Neural cell (in vitro differentiated cells): ENCODE measurements around the gene ADGRD1. TPM values are rescaled to one million over a fixed set of nuclear protein-coding genes. Genes with fewer than 3 reads are reported as not detected.

Source experiments
- H2AFZ ChIP-seq: fragments of 200-600, 300-800 bp; sonication (generic), shearing (Covaris generic); 2 replicates; pipeline ENCODE4 v1.6.0; 2014; ENCODE audit warnings: low read depth, mild to moderate bottlenecking, antibody characterized with exemption, low read length, moderate library complexity
- H3F3A ChIP-seq: fragments of 200-600 bp; shearing (Covaris generic); 2 replicates; pipeline ENCODE4 v1.6.1; 2016; ENCODE audit warnings: mild to moderate bottlenecking, moderate library complexity, mixed read lengths, antibody characterized with exemption, low read length; ENCODE audit not compliant: insufficient read depth, poor library complexity, severe bottlenecking
- H3K27ac ChIP-seq: fragments of 200-600, 300-800 bp; sonication (generic), shearing (Covaris generic); 2 replicates; pipeline ENCODE4 v1.5.1; 2014; ENCODE audit warnings: mild to moderate bottlenecking, low read length, moderate library complexity
- H3K27me3 ChIP-seq: fragments of 300-800, 200-600 bp; sonication (generic), shearing (Covaris generic); 2 replicates; pipeline ENCODE4 v1.6.0; 2014; ENCODE audit warnings: mild to moderate bottlenecking, low read depth, low read length, moderate library complexity; ENCODE audit not compliant: insufficient read depth
- H3K36me3 ChIP-seq: fragments of 300-800, 200-600 bp; sonication (generic), shearing (Covaris generic); 2 replicates; pipeline ENCODE4 v1.5.1; 2014; ENCODE audit warnings: mild to moderate bottlenecking, antibody characterized with exemption, low read length, moderate library complexity; ENCODE audit not compliant: insufficient read depth
- H3K4me2 ChIP-seq: fragments of 300-800, 200-600 bp; sonication (generic), shearing (Covaris generic); 2 replicates; pipeline ENCODE4 v1.6.0; 2014; ENCODE audit warnings: mild to moderate bottlenecking, low read length
- H3K4me3 ChIP-seq: fragments of 300-800, 200-600 bp; sonication (generic), shearing (Covaris generic); 2 replicates; pipeline ENCODE4 v1.5.1; 2014; ENCODE audit warnings: mild to moderate bottlenecking, low read length, moderate library complexity
- H3K79me2 ChIP-seq: fragments of 200-600 bp; shearing (Covaris generic); replicated peaks from 2 replicates; pipeline ENCODE4 v1.6.0; 2014; ENCODE audit warnings: mild to moderate bottlenecking, low read length, moderate library complexity; ENCODE audit not compliant: insufficient read depth
- H3K9ac ChIP-seq: fragments of 300-800, 200-600 bp; sonication (generic), shearing (Covaris generic); 2 replicates; pipeline ENCODE4 v1.6.1; 2016; ENCODE audit warnings: mild to moderate bottlenecking, low read length, mixed read lengths
- H3K9me2 ChIP-seq: fragments of 200-600 bp; shearing (Covaris generic); 2 replicates; pipeline ENCODE4 v1.6.1; 2016; ENCODE audit warnings: mild to moderate bottlenecking, low read length, mixed read lengths; ENCODE audit not compliant: insufficient read depth
- H3K9me3 ChIP-seq: fragments of 200-600, 300-800 bp; sonication (generic), shearing (Covaris generic); 2 replicates; pipeline ENCODE4 v1.6.1; 2016; ENCODE audit warnings: mild to moderate bottlenecking, mixed run types, low read length, moderate library complexity, mixed read lengths
- H4K20me1 ChIP-seq: fragments of 200-600 bp; shearing (Covaris generic); 2 replicates; pipeline ENCODE4 v1.6.1; 2016; ENCODE audit warnings: mild to moderate bottlenecking, mixed run types; ENCODE audit not compliant: insufficient read depth
- EP300 ChIP-seq: fragments of 450-650 bp; conservative IDR thresholded peaks from 2 replicates; pipeline ENCODE4 v1.6.1; 2014; ENCODE audit warnings: antibody characterized with exemption, mild to moderate bottlenecking, moderate library complexity; ENCODE audit not compliant: poor library complexity, severe bottlenecking
- EZH2 ChIP-seq: fragments of 200-600, 300-800 bp; shearing (Covaris generic), sonication (generic); IDR thresholded peaks from 2 replicates; pipeline ENCODE4 v1.6.1; 2014; ENCODE audit warnings: antibody characterized with exemption, low read length, borderline replicate concordance, mild to moderate bottlenecking; ENCODE audit not compliant: insufficient read depth, poor library complexity, severe bottlenecking
- MXI1 ChIP-seq: fragments of 450-650 bp; conservative IDR thresholded peaks from 2 replicates; pipeline ENCODE4 v1.6.1; 2014; ENCODE audit warnings: antibody characterized with exemption, mild to moderate bottlenecking; ENCODE audit not compliant: poor library complexity, severe bottlenecking
- POLR2AphosphoS5 ChIP-seq: IDR thresholded peaks from 2 replicates; pipeline ENCODE4 v1.6.1; 2012
- RAD21 ChIP-seq: fragments of 450-650 bp; conservative IDR thresholded peaks from 2 replicates; pipeline ENCODE4 v1.6.1; 2014; ENCODE audit warnings: antibody characterized with exemption, mild to moderate bottlenecking, moderate library complexity
- SMC3 ChIP-seq: fragments of 450-650 bp; conservative IDR thresholded peaks from 2 replicates; pipeline ENCODE4 v1.6.1; 2014; ENCODE audit warnings: antibody characterized with exemption, mild to moderate bottlenecking, moderate library complexity; ENCODE audit not compliant: poor library complexity
- TAF1 ChIP-seq: IDR thresholded peaks from 2 replicates; pipeline ENCODE4 v1.6.1; 2012; ENCODE audit warnings: low read depth
- polyA plus RNA-seq: library from polyadenylated mRNA; depleted of rRNA; stranded (reverse); fragments of >200 nt; gene quantifications from 2 replicates; pipeline ENCODE4 v1.2.3, GENCODE V29; 2014
- TF ChIP-seq, protein P1 (sequence below): IDR thresholded peaks from 2 replicates; pipeline ENCODE4 v1.6.1; 2012; ENCODE audit warnings: borderline replicate concordance
- TF ChIP-seq, protein P2 (sequence below): fragments of 450-650 bp; IDR thresholded peaks from 2 replicates; pipeline ENCODE4 v1.5.1; 2014; ENCODE audit warnings: antibody characterized with exemption, mild to moderate bottlenecking, moderate library complexity; ENCODE audit not compliant: poor library complexity, severe bottlenecking

ADGRD1 gene
- polyA plus RNA-seq, 1 donor from 2014 or later = 1.7 TPM

DNA sequence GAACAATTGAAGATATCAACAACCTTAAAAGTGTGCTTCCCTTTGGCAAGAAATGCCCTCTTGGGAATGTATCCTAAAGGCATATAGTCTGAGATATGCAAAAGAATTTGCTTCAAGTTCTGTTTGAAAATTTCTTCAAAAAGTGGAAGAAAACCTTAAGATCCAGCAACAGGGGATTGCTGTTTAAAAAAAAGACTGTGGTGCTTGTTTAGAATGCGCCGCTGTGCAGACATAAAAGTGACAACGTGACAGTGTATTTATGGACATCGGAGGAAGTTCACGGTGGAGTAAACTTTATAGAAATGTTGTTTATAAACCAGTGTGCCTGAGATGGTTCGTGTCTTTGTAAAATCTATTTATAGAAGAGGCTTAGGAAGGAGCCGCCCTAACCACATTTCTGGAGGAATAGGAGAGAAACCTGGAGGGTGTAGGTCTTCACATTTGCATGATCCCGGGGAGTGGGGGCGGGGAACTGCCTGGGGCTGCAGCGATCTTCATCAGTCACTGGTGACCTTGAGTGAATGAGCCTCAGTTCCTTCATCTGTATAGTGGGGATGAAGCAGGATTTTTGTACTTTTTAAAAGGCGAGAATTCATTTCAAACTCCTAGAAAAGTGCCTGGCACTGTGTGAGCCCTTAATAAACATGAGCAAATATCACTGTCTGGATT lies 27.5 kb downstream of the ADGRD1 start:
- no peak for TF ChIP-seq MXI1
- no peak for TF ChIP-seq TAF1
- no peak for TF ChIP-seq EZH2
- no peak for TF ChIP-seq SMC3
- no peak for TF ChIP-seq POLR2AphosphoS5
- TF ChIP-seq, protein P1, sequence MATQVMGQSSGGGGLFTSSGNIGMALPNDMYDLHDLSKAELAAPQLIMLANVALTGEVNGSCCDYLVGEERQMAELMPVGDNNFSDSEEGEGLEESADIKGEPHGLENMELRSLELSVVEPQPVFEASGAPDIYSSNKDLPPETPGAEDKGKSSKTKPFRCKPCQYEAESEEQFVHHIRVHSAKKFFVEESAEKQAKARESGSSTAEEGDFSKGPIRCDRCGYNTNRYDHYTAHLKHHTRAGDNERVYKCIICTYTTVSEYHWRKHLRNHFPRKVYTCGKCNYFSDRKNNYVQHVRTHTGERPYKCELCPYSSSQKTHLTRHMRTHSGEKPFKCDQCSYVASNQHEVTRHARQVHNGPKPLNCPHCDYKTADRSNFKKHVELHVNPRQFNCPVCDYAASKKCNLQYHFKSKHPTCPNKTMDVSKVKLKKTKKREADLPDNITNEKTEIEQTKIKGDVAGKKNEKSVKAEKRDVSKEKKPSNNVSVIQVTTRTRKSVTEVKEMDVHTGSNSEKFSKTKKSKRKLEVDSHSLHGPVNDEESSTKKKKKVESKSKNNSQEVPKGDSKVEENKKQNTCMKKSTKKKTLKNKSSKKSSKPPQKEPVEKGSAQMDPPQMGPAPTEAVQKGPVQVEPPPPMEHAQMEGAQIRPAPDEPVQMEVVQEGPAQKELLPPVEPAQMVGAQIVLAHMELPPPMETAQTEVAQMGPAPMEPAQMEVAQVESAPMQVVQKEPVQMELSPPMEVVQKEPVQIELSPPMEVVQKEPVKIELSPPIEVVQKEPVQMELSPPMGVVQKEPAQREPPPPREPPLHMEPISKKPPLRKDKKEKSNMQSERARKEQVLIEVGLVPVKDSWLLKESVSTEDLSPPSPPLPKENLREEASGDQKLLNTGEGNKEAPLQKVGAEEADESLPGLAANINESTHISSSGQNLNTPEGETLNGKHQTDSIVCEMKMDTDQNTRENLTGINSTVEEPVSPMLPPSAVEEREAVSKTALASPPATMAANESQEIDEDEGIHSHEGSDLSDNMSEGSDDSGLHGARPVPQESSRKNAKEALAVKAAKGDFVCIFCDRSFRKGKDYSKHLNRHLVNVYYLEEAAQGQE = no peak
- TF ChIP-seq EP300 = no peak
- TF ChIP-seq, protein P2, sequence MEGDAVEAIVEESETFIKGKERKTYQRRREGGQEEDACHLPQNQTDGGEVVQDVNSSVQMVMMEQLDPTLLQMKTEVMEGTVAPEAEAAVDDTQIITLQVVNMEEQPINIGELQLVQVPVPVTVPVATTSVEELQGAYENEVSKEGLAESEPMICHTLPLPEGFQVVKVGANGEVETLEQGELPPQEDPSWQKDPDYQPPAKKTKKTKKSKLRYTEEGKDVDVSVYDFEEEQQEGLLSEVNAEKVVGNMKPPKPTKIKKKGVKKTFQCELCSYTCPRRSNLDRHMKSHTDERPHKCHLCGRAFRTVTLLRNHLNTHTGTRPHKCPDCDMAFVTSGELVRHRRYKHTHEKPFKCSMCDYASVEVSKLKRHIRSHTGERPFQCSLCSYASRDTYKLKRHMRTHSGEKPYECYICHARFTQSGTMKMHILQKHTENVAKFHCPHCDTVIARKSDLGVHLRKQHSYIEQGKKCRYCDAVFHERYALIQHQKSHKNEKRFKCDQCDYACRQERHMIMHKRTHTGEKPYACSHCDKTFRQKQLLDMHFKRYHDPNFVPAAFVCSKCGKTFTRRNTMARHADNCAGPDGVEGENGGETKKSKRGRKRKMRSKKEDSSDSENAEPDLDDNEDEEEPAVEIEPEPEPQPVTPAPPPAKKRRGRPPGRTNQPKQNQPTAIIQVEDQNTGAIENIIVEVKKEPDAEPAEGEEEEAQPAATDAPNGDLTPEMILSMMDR = no peak
- TF ChIP-seq RAD21 = no peak
- Histone ChIP-seq H3K4me2 (no peak overlapping the region), H3K36me3 (no peaks in the 10 kb centered on the region), H3K27ac (no peak overlapping the region), H2AFZ (no peak overlapping the region), H3K9me2 (no peaks in the 10 kb centered on the region), H3K9ac (no peak overlapping the region), H3F3A (no peaks in the 10 kb centered on the region), H3K79me2 (no peaks in the 10 kb centered on the region), H3K9me3 (no peaks in the 10 kb centered on the region), H3K4me3 (no peak overlapping the region), H4K20me1 (no peaks in the 10 kb centered on the region), H3K27me3 (no peaks in the 10 kb centered on the region)

DNA sequence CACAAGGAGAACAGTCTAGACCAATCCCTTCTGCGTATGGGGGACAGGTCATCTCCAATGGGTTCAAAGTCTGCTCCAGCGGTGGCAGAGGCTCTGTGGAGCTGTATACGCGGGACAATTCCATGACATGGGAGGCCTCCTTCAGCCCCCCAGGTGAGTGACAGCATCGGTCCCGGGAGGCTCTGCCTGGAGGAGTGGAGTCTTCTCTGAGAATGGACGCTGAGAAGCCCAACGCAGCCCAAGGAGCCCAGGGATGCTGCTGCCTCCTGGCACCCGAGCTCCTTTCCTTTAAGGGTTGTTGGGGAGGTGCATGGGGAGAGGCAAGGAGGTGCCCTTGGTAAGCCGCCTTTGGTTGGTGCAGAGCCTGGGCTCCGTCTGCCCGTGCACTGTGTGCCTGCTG lies 28.2 kb downstream of the ADGRD1 start:
- Histone ChIP-seq H2AFZ (no peak overlapping the region), H3K9me2 (no peaks in the 10 kb centered on the region), H3K4me3 (no peak overlapping the region), H3K36me3 (no peaks in the 10 kb centered on the region), H3K27ac (no peak overlapping the region), H3K9ac (no peak overlapping the region), H3K79me2 (no peaks in the 10 kb centered on the region), H3K9me3 (no peaks in the 10 kb centered on the region), H3F3A (no peaks in the 10 kb centered on the region), H3K4me2 (no peak overlapping the region), H4K20me1 (no peaks in the 10 kb centered on the region), H3K27me3 (no peaks in the 10 kb centered on the region)
- TF ChIP-seq EP300 (no peak), POLR2AphosphoS5 (no peak), TAF1 (no peak), RAD21 (no peak), MXI1 (no peak), EZH2 (no peak), SMC3 (no peak)
- TF ChIP-seq, protein P2 = no peak
- TF ChIP-seq, protein P1 = no peak
